Measurements from ENCODE around the gene RPTOR.

DNA sequence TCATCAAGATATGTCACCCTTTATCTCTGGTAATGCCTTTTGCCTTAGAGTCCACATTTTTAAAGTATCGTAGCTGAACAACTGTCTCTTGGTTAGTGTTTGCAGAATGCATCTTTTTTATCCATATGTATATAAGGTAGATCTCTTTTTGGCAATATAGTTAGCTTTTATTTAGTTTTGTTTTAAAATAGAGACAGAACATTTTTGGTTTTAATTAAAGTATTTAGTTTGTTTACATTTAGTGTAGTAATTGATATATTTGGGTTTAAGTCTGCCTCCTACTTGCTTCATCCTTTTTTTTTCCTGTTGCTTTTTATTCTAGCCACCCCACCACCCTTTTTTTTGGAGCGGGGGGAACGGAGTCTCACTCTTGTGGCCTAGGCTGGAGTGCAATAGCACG lies 262.4 kb downstream of the RPTOR start:
- no peak for TF ChIP-seq MXI1 (IDR thresholded peaks at IDR 0.05; ENCODE audit: low read depth, low read length)
- TF ChIP-seq, protein P1, sequence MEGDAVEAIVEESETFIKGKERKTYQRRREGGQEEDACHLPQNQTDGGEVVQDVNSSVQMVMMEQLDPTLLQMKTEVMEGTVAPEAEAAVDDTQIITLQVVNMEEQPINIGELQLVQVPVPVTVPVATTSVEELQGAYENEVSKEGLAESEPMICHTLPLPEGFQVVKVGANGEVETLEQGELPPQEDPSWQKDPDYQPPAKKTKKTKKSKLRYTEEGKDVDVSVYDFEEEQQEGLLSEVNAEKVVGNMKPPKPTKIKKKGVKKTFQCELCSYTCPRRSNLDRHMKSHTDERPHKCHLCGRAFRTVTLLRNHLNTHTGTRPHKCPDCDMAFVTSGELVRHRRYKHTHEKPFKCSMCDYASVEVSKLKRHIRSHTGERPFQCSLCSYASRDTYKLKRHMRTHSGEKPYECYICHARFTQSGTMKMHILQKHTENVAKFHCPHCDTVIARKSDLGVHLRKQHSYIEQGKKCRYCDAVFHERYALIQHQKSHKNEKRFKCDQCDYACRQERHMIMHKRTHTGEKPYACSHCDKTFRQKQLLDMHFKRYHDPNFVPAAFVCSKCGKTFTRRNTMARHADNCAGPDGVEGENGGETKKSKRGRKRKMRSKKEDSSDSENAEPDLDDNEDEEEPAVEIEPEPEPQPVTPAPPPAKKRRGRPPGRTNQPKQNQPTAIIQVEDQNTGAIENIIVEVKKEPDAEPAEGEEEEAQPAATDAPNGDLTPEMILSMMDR (IDR thresholded peaks at IDR 0.05 in 2 of 3, conservative IDR thresholded peaks at IDR 0.05 in 1 of 3; ENCODE audit: control insufficient read depth in 2 of 3, extremely low read depth in 1 of 3, insufficient read depth in 1 of 3, low read depth in 3 of 3, low read length in 3 of 3): no peak
